NCI-H1417 (cell line): Measurements from ENCODE around the gene NRXN3.

Source experiments
- DNase-seq, 3 experiments: peaks; one replicate each; lab custom pipeline; 2025; lab: John Stamatoyannopoulos, UW

NRXN3 gene

DNA sequence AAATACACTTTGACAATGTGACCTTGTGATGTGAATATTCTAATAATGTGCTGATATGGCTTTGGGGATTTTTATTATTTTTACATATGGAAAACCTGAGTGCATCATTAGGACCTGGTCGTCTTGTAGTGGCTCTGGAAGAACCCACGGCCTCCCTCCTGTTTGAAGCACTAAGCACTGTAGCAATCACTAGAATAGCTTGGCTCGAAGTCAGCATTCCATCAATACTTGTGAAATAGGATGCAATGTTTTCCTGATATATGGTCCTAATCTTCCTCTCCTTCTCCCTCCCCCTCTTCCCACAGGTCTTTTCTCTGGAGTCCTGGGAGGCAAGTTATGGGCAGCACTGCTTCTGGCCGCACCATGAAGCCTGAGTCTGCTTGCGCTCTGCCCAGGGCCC lies 71.9 kb downstream of the NRXN3 start:
- no peak for DNase-seq

DNA sequence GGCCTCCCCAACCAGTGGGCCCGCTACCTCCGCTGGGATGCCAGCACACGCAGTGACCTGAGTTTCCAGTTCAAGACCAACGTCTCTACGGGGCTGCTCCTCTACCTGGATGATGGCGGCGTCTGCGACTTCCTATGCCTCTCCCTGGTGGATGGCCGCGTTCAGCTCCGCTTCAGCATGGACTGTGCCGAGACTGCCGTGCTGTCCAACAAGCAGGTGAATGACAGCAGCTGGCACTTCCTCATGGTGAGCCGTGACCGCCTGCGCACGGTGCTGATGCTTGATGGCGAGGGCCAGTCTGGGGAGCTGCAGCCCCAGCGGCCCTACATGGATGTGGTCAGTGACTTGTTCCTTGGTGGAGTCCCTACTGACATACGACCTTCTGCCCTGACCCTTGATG lies 73.0 kb downstream of the NRXN3 start:
- no peak for DNase-seq

DNA sequence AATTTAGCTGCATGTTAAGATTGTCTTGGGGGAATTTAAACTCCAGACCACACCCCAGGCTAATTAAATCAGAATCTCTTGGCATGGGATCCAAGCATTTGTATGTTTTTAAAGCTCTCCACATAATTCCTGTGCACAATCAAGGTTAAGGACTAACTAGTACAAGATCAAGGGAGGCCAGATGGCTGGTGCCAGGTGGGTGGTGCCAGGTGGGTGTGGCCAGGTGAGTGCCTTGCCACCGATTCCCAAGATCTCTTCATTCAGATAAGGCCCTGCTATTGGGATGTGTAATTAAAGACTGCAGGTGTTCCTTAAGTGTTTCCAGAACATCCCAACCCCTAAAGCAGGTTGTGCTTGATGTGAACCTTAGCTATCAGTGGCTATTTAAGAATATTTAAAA lies 75.1 kb downstream of the NRXN3 start:
- DNase-seq = peak in 2 of 3 experiments; percentile 24 to 71

DNA sequence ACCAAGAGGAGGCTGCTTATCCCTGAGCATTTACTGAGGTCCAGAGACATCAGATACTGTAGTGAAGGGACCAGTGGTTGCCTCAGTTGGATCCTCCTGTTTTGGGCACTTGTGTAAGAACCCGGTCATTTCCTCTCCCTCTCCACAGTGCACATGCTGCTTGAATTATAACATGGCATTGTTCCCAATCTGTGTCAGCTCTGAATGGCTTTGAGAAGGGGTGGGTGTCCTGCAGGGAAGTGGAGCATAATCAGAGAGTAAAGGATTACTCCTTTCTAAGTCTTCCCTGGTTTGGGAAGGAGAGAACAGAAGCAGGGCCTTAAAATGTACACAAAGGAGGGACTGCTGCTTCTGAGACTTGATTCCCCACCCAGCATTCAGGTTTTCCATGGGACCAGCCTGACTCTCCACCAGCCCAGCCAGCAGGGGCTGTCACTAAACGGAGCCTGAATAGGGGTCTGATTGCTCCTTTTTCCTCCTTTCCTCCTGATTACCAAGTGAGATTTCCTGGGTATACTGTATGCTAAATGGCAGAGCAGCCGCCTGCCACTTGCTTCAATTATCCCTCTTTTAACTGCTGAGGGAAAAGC lies 78.4 kb downstream of the NRXN3 start:
- peak in 2 of 3 experiments; percentile 16 to 66 for DNase-seq

DNA sequence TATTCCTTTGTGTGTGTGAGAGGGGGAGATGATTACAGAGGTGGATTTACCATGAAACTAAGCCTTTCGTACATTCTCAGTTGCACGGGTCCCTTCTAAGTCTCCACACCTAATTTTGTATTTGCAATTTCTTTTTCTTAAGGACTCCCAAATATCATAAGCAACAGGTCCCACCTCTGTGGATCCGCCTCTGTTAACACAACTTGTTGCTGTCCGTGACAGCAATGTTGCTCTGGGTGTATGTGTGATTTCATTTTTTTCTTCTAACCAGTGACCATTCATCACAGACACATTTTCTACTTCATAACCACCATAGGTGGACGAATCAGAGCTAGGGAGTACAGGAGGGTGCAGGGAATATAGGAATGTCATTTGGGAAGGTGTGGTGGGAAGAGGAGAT lies 81.1 kb downstream of the NRXN3 start:
- no peak for DNase-seq

DNA sequence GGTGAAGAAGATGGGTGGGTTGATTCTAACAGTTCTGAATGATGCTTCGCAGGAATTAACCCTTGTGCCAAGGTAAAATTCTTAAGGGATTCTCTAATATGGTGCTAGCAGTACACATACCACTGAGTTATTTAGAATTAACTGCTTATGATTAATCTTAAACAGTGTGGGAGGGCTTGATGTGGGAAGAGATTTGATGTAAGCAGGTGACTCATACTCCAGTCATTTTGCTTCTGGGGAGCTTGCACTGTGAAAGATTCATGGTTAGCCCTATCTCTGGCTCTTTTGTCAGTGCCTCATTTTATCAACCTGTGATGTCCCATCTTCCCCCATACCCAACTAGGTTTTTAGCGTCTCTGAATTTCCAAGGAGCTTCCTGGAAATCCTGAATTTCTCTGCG lies 83.8 kb downstream of the NRXN3 start:
- no peak for DNase-seq

DNA sequence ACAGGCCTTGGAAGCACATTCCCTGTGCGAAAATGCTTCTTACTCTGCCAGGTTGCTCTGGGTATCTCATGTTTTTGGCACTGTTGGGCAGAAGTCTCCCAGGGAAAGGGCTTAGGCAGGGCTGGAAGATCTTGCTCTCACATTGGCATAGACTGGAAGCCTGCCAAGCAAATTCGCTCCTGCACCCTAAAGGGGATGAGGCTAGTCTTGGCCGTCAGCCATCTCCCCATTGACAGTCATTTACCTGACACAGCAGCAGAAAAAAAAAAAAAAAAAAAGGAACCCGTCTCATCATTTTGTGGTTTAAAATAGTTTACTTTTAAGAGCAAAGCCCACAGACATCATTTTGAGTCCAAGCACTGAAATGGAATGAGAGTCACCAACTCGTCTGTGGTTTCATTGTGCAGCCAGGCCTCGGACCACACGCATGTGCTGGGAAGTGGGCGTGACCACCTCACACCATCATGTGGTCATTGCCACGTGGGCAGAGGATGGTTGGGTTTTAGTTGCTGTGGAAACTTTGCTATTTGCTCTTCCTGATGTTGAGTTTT lies 84.8 kb downstream of the NRXN3 start:
- DNase-seq = peak; percentile 60 to 93 (median 90)

DNA sequence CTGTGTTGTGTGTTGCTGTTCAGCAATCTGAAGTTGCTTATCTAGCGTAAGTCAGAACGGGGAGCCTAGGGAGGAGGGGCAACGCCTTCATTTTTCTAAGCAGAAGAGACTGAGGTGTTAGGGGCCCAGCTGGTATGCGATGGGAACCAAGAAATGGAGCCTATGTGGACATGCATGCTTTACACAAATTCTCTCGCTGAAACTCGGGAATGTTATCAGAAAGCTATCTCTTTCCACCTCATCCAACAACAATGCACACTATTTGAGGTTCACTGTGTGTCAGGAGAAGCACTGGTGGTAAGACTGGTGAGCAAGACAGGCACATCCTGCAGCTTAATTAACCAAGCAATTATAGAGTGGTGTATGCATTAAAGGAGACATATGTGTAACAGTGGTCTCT lies 89.7 kb downstream of the NRXN3 start:
- DNase-seq = no peak

DNA sequence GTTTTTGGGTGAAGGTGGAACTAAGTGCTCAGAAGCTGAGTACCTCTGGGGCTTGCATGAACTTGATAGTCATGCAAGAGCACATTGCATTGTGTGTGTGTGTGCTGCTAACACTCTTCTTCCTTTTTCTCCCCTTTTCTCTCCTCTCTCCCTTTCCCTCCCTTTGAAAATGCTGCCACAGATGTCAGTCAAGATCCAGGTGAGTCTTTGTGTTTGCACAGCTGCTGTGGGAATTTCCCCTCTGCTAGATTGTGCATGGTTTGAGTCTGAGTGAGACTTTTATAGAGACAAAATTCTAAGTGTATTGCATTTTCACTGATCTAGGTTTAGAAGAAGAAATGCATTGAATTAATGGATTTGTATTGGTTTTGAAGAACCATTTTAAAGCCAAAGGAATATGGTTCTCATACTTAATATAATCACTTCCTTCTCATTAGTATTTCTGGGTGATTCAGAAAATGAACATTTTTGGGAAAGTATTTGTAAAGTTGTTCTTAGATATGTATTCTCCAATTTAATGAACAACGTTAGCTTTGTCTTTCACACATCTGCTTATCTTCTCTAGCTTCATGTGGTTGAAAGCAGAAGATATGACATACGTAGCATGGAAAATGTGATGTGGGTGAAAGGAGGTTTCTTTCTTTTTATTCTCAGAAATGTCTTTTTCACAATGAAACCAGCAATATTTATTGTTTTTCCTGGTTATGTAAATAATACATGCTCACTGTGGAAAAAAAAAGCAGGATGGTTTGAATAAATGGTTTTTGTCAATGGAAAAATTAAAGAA lies 108.5 kb downstream of the NRXN3 start:
- peak; percentile 79 to 95 (median 86) for DNase-seq

DNA sequence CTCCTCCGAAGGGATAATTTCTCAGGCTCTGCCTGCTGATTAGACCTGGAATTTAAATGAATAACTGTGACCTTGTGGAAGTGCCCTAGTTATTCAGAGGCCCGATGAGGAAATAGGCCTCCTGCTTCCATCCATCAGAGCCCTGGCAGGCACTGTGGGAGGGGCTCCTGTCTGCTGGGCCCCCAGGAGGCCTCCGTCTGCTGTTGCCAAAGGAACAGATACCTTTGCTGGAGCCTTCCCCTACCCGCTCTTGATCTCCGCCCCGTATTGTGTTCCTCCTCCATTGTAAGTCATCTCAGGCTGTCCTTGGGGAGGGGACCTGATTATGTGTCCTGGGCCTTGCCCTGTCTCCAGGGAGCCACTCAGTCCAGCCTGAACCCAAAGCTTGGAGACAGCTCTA lies 112.3 kb downstream of the NRXN3 start:
- peak; percentile 31 to 76 (median 67) for DNase-seq

DNA sequence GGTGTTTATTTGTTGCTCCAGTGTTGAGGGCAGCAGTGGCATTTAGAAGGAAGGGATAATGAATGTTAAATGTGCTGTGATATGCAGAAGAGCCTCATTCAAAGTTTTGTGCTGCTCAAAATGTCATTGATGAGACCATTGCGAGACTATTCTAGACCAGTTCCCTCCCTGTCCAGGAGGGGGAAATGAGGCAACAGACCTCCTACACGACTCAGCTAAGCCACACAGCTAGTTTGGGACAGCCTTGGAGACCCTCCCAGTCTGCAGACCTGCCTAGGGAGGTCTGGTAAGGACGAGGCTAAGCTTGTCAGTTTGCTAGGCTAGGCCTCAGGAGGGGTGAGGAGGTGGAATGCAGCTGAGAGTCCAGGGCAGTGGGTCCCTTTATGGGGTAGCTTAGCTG lies 116.0 kb downstream of the NRXN3 start:
- no peak for DNase-seq

DNA sequence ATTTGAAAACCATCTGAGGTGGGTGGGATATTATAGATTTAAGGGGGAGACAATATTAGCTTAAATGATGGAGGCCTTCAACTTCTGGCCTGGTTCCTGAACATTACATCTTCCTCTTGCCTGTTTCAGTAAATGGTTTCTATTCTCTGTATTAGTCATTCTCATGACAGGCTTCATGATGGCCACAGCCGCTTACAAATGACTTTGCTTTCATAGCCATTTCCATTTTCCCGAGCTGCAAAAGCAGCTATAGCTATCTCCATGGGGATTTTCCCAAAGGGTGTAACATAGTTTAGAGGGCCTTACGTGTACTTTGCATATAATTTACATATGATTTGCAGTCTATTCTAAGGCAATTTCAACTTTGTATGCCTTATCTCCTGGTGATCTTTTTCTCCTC lies 121.8 kb downstream of the NRXN3 start:
- no peak for DNase-seq

DNA sequence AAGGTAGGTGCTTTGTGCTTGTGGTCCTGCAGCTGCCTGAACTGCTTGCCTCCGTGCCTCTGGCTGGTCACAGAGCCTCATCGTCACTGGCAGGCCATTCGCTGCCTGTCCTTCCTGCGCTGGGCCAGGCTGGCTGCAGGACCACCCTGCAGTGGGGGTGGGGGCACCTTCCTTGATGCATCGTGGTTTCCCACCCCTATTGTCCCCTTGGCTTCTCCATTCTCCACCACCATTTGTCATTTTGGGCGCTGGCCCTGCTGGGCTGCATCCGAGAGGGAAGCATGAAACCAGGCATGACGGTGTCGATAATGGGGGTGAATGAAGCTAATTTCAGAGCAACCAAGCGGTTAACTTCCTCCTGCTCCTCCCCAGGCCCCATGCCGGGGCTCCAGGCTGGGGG lies 127.7 kb downstream of the NRXN3 start:
- DNase-seq = no peak

DNA sequence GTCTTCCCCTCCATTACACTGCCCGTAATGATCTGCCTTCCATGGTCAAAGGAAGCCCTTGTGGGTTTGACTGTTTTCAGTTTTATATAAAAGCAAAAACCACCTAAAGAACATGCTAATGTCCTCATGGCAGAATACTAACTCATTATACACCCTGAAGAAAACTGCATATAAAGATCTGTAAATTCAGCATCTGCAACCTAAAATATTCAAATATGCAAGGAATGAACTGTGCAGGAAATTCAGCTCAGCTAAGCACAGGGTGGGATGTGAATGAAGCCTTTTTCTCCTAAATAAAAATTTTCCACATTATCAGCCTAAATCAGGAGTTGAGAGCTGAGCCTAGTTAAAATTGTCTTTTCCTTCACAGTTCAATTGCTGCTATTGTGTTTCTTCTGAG lies 128.1 kb downstream of the NRXN3 start:
- DNase-seq = no peak

DNA sequence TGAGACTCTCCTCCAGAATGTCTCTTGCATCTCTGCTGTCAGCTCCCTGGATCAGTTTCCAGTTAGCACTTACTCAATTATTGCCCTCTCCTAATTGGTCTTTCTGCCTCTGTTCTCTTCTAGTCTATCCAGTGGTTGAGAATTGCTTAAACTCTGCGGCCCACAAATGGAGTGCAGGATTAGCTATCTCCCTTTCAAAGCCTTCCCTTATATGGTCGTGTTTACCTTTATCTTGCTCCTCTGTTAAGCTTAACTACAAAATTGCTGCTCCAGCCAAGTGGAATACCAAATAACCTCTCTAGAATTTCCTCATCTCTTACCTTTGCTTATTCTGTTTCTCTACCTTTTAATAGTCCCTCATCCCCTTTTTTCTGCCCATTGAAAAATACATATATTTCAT lies 132.7 kb downstream of the NRXN3 start:
- no peak for DNase-seq

DNA sequence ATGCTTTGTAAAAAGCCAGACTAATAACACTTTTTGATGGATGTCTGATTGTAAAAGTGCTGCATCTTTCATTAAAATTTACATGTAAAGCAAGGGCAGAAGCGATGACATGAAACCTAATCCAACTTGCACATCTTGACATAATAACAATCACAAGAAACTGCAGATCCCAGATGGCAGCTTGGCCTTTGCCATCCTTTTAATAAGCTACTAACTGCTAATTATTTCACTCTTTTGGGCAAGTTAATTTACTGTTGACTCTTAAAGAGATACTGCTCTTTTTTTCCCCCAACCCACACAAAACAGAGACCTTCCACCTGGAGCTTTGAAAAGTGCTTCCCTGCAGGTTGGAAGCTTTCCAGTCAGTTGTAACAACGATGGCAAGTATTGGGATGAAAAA lies 137.5 kb downstream of the NRXN3 start:
- peak in 2 of 3 experiments; percentile 82 to 95 for DNase-seq

DNA sequence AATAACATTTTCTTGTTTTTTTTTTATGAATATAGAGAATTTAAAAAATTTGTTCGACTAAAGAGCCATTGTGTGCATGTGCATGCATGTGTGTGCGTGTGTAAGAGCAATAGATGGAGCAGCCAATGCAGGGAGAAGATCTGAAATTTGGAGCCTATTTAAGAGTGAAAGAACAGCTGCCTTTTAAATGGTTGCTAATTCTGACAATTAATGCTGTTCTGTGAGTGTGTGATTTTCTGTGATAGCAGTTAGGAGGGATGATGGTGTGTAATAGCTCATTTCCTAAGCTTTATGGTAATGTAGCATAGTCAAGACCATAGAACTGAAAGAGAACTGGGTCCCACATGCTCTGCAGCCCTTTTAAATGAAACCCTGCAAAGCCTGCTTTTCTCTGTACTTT lies 137.9 kb downstream of the NRXN3 start:
- peak in 2 of 3 experiments; percentile 82 to 95 for DNase-seq

DNA sequence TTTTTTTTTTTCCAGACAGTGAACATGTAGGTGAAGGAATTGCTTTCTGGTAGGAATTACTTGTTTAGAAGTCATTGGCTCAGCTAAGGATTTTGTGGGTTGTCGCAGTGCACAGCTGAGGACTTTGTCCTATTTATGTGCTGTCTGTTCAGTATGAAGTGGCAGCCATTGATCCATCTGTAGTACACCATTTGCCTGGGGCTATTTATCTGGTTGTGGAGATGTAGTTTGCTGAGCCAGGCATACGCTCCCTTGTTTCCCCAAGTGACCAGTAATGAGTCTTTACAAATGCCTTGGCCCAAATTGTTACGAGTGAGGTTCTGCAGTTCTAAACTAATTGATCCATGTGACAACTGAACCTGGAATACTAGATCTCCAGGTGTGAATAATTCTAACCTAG lies 140.1 kb downstream of the NRXN3 start:
- peak in 2 of 3 experiments; percentile 60 to 83 for DNase-seq

DNA sequence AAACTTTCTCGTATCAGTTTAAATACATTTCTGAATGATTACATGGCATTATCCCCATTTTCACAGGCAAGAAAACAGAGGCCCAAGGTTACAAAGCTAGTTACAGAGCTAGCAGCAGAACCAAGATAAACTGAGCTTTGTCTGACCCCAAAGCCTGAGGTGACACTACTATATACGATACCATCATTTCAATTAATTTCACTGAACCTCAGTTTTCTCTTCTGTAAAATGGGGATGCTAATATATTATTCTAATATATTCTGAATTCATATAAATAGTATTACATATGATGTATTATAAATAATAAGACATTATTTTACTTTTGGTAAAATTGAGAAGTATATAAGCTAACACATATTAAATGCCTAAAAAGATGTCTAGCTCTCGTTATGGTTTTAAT lies 143.3 kb downstream of the NRXN3 start:
- no peak for DNase-seq

DNA sequence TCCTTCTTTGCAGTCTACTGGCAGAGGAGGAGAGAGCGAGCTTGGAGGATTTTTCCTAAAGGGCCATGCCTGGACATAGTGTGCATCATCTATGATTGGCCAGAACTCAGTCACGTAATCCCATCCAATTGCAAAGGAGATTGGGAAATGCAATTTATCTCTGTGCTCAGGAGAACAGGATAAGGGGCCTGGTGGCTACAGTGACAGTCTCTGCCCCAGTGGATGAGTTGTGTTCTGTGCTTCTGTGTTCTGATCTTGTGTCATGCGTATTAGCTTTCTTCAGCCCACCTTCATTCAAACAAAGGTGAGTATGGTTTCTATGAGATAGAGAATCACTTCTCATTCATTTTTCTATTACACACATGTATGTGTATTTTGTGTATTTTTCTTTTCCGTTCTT lies 144.3 kb downstream of the NRXN3 start:
- DNase-seq = no peak

DNA sequence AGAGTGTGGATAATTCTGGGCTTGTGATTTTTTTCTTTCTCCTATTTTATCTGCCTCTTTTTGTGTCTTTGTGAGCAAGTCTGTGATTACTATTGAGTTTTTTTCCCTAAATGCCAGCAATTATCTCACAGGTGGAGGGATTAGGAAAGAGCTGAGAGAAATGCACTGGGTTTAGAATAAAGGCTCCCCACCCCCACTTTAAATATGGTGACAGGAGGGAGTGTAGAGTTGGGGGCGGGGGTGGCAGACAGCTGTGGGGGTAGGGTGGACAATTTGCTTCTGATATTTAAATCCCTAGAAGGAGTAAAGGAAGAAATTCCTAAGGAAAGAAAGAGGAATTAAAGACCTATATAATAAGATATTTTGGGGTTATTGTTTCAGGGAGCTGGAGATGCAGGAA lies 145.9 kb downstream of the NRXN3 start:
- peak in 2 of 3 experiments; percentile 44 to 81 for DNase-seq

DNA sequence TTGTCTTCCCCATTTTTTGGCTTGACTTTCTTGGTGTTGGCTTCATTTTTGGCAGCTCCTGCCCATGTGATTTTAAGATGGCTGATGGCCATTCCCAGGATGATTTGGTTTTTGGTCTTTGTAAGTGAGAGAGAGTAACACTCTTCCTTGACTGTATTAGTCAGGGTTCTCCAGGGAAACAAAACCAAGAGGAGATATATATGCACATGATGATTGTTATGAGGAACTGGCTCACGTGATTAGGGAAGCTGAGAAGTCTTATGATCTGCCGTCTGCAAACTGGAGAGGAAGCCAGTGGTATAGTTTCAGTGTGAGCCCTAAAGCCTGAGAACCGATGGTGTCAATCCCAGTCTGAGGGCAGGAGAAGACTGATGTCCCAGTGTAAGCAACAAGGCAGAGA lies 146.6 kb downstream of the NRXN3 start:
- no peak for DNase-seq

DNA sequence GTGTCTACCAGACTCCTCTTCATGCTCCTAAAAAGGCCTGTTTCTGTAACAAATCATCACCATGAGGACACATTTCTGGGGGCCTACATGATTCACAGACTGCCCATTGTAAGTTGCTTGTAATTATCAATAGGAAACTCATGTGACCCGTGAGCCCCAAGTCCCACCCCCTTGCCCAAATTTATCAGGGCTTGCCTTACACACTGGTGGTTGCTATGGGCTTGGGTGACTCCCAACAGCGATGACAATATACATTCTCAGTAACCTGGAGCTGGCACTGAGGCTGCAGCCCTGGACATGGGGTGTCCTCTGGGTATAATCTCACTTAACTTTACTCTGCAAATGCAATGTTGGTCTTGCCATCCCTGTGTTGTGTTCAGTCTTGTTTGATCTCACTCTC lies 149.2 kb downstream of the NRXN3 start:
- no peak for DNase-seq
